ENCODE data around the gene HACD1.
"Not testable (repeated sequence)": the region's sequence is repeated elsewhere in the genome, so short reads cannot be mapped to it uniquely, and the experiment has no call there.

HACD1 gene

DNA sequence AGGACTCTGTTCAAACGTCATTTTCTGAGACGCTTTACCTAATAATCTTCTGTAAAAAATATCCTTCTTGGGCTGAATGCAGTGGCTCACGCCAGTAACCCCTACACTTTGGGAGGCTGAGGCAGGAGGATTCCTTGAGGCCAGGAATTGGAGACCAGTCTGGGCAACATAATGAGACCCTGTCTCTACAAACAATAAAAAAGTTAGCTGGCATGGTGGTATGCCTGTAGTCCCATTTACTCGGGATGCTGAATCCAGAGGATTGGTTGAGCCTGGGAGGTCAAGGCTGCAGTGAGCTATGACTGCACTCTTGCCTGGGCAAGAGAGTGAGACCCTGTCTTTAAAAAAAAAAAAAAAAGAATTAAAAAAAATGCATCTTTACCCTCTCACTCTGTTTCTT lies 31.9 kb upstream of the HACD1 start:
- H3K27ac Mint-ChIP-seq = peak overlapping the region; percentile 91
- peak overlapping the region; percentile 60 for H3K4me3 Mint-ChIP-seq
- DNase-seq = no peak
- no peaks in the 10 kb centered on the region for H3K27me3 Mint-ChIP-seq
- peaks cover 84% of the 10 kb centered on the region for H3K4me1 Mint-ChIP-seq (ENCODE audit: low read depth)
- peaks cover 79% of the 10 kb centered on the region for H3K36me3 Mint-ChIP-seq (ENCODE audit: low read depth)
- H3K9me3 Mint-ChIP-seq = peaks cover 14% of the 10 kb centered on the region

- Mint-ChIP-seq H3K4me3 (peak overlapping the region; percentile 60), H3K4me1 (ENCODE audit: low read depth) (peaks cover 80% of the 10 kb centered on the region), H3K36me3 (ENCODE audit: low read depth) (peaks cover 80% of the 10 kb centered on the region), H3K27me3 (no peaks in the 10 kb centered on the region), H3K27ac (peak overlapping the region; percentile 91), H3K9me3 (peaks cover 10% of the 10 kb centered on the region)
- DNase-seq = peak; percentile 56
These were observed 31.3 kb upstream of the HACD1 start for GRCh38 chr10:17648243-17649035.

DNA sequence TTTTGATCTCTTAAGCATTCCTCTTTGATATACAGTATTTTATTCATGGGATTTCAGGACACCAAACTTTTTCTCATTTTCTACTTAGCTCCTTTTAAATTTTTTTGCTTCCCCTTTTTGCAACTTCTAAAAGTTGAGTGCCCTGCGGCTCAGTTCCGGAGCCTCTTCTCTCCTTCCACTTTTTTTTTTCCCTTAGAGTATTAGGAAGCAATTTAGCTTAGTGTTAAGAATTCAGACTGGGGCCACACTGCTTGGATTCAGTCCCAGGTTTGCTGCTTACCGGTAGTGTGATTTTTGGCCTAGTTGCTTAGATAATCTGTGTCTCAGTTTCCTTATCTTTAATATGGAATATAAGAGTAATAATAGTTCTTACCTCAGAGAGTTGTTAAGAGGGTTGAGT lies 30.2 kb upstream of the HACD1 start:
- no peaks in the 10 kb centered on the region for H3K27me3 Mint-ChIP-seq
- peaks cover 75% of the 10 kb centered on the region for H3K4me1 Mint-ChIP-seq (ENCODE audit: low read depth)
- H3K27ac Mint-ChIP-seq = peak overlapping the region; percentile 72
- H3K9me3 Mint-ChIP-seq = peaks cover 4% of the 10 kb centered on the region
- H3K36me3 Mint-ChIP-seq (ENCODE audit: low read depth) = peaks cover 72% of the 10 kb centered on the region
- DNase-seq = no peak
- peak overlapping the region; percentile 57 for H3K4me3 Mint-ChIP-seq

DNA sequence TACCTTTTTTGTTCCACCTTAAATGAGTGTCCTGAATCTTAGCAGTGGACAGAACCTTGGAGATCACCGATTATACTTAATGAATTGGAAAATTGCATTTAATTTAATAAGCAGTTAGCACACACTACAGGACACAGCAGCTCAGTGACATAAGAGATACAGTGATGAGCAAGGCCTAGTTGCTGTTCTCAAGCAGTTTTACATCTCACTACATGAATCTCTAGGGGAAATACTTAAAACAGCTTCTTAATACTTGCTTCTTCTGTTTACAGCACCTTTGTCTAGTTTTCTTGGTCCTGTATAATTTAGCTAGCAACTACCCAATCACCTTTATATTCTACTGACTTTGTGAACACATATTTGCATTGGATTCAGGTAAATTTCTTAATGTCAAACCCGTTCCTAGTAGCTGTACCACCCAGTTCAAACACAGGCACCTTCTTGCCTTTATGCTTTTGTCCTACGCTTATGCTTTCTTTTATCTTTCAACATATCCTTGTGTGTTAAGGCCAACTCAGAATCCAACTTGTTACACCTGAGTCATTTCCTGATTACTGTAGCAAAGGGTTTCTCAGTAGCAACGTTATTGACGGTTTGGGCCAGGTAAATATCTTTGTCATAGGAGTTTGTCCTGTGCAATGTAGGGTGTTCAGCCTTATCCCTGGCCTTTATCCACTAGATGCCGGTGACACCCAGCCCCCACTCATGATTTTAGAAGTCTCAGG lies 28.6 kb upstream of the HACD1 start:
- Mint-ChIP-seq H3K36me3 (ENCODE audit: low read depth) (peaks cover 57% of the 10 kb centered on the region), H3K4me1 (ENCODE audit: low read depth) (peaks cover 68% of the 10 kb centered on the region), H3K27ac (peak overlapping the region; percentile 84), H3K4me3 (peak overlapping the region; percentile 98), H3K27me3 (no peaks in the 10 kb centered on the region), H3K9me3 (peaks cover 4% of the 10 kb centered on the region)
- no peak for DNase-seq

- Mint-ChIP-seq H3K36me3 (ENCODE audit: low read depth) (peaks cover 46% of the 10 kb centered on the region), H3K27ac (peak overlapping the region; percentile 100), H3K4me1 (ENCODE audit: low read depth) (peaks cover 57% of the 10 kb centered on the region), H3K4me3 (peak overlapping the region; percentile 98), H3K9me3 (peaks cover 4% of the 10 kb centered on the region), H3K27me3 (no peaks in the 10 kb centered on the region)
- no peak for DNase-seq
These were observed 27.3 kb upstream of the HACD1 start for GRCh38 chr10:17644485-17644943.

- DNase-seq = peak; percentile 95
- Mint-ChIP-seq H3K4me3 (peak within 1 kb of the TSS; percentile 98), H3K27ac (peak within 1 kb of the TSS; percentile 100), H3K27me3 (no peaks in the 10 kb centered on the region), H3K36me3 (ENCODE audit: low read depth) (peaks cover 41% of the 10 kb centered on the region), H3K9me3 (peaks cover 4% of the 10 kb centered on the region), H3K4me1 (ENCODE audit: low read depth) (peaks cover 52% of the 10 kb centered on the region)
These were observed 26.7 kb upstream of the HACD1 start, which contains the start of gene STAM for GRCh38 chr10:17643755-17644484. Gene STAM, plus strand, starts transcription at chr10:17644151. Its CDS starts 189 bp downstream, at chr10:17644340.

GRCh38 chr10:17643339-17643754 lies 26.2 kb upstream of the HACD1 start:
- DNase-seq = no peak
- Mint-ChIP-seq H3K4me1 (ENCODE audit: low read depth) (peaks cover 46% of the 10 kb centered on the region), H3K27ac (peak overlapping the region; percentile 100), H3K9me3 (peaks cover 4% of the 10 kb centered on the region), H3K36me3 (ENCODE audit: low read depth) (peaks cover 35% of the 10 kb centered on the region), H3K4me3 (peak overlapping the region; percentile 98), H3K27me3 (no peaks in the 10 kb centered on the region)

GRCh38 chr10:17640331-17640816 lies 23.2 kb upstream of the HACD1 start:
- Mint-ChIP-seq H3K36me3 (ENCODE audit: low read depth) (peaks cover 17% of the 10 kb centered on the region), H3K9me3 (no peaks in the 10 kb centered on the region), H3K27ac (no peak overlapping the region), H3K4me1 (ENCODE audit: low read depth) (peaks cover 20% of the 10 kb centered on the region), H3K4me3 (no peak overlapping the region), H3K27me3 (no peaks in the 10 kb centered on the region)
- DNase-seq = no peak

GRCh38 chr10:17637869-17638268 lies 20.7 kb upstream of the HACD1 start:
- no peak for DNase-seq
- Mint-ChIP-seq H3K27ac (no peak overlapping the region), H3K4me1 (ENCODE audit: low read depth) (peaks cover 9% of the 10 kb centered on the region), H3K9me3 (no peaks in the 10 kb centered on the region), H3K36me3 (ENCODE audit: low read depth) (no peaks in the 10 kb centered on the region), H3K4me3 (no peak overlapping the region), H3K27me3 (no peaks in the 10 kb centered on the region)

DNA sequence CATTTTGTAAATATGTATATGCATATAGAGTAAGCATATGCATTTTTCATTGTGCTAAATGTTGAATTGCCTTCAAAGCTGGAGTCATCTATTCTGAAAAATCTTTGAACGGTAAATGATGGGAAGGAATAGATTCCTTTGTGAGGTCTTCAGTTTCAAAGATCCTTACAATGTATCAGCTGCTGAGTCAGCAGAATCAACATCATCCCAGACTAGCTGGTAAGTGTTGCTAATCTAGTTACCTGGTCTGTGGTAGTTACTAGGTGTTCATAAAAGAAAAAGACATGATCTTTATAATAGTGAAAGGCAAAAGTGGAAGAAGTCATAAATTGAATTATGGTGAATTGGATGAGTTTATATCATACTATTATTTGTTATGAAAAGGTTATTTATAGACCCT lies 16.2 kb upstream of the HACD1 start:
- no peaks in the 10 kb centered on the region for H3K4me1 Mint-ChIP-seq (ENCODE audit: low read depth)
- no peaks in the 10 kb centered on the region for H3K9me3 Mint-ChIP-seq
- no peak overlapping the region for H3K4me3 Mint-ChIP-seq
- H3K36me3 Mint-ChIP-seq (ENCODE audit: low read depth) = no peaks in the 10 kb centered on the region
- H3K27ac Mint-ChIP-seq = no peak overlapping the region
- no peak for DNase-seq
- no peaks in the 10 kb centered on the region for H3K27me3 Mint-ChIP-seq

DNA sequence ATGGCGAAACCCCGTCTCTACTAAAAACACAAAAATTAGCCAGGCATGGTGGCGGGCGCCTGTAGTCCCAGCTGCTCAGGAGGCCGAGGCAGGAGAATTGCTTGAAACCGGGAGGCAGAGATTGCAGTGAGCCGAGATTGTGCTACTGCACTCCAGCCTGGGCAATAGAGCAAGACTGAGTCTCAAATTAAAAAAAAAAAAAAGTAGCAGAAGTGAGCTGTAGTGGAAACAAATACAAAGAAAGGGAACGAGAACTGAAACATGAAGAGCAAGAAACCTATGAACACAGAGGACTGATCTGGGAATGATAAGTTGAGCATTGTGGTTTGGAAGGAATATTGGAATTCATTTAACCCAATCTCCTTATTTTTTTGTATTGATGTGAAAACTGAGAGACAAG lies 15.4 kb upstream of the HACD1 start:
- not testable (repeated sequence) for H3K27me3 Mint-ChIP-seq; H3K36me3 Mint-ChIP-seq (ENCODE audit: low read depth); H3K4me1 Mint-ChIP-seq (ENCODE audit: low read depth); DNase-seq; H3K4me3 Mint-ChIP-seq; H3K9me3 Mint-ChIP-seq; H3K27ac Mint-ChIP-seq

- Mint-ChIP-seq H3K4me1 (ENCODE audit: low read depth) (no peaks in the 10 kb centered on the region), H3K9me3 (no peaks in the 10 kb centered on the region), H3K27ac (no peak overlapping the region), H3K36me3 (ENCODE audit: low read depth) (no peaks in the 10 kb centered on the region), H3K27me3 (peaks cover 12% of the 10 kb centered on the region), H3K4me3 (no peak overlapping the region)
- no peak for DNase-seq
These were observed 9.5 kb upstream of the HACD1 start for GRCh38 chr10:17626656-17627055.

- H3K27me3 Mint-ChIP-seq = peaks cover 16% of the 10 kb centered on the region
- no peak overlapping the region for H3K4me3 Mint-ChIP-seq
- H3K27ac Mint-ChIP-seq = no peak overlapping the region
- no peak for DNase-seq
- H3K9me3 Mint-ChIP-seq = no peaks in the 10 kb centered on the region
- H3K4me1 Mint-ChIP-seq (ENCODE audit: low read depth) = no peaks in the 10 kb centered on the region
- H3K36me3 Mint-ChIP-seq (ENCODE audit: low read depth) = no peaks in the 10 kb centered on the region
These were observed 7.8 kb upstream of the HACD1 start for GRCh38 chr10:17624996-17625395.

GRCh38 chr10:17622061-17622460 lies 4.9 kb upstream of the HACD1 start:
- Mint-ChIP-seq H3K36me3 (ENCODE audit: low read depth) (no peaks in the 10 kb centered on the region), H3K4me3 (no peak overlapping the region), H3K27me3 (peaks cover 37% of the 10 kb centered on the region), H3K4me1 (ENCODE audit: low read depth) (peaks cover 4% of the 10 kb centered on the region), H3K27ac (no peak overlapping the region), H3K9me3 (no peaks in the 10 kb centered on the region)
- no peak for DNase-seq

All from activated T-cell treated with anti-CD3 and anti-CD28 coated beads, Interleukin-2, amount 50 U/mL, for 24 hours (primary cell).